B cell (primary cell): ENCODE results near the gene DMAC2. TPM values are rescaled to one million over a fixed set of nuclear protein-coding genes. Genes with fewer than 3 reads are reported as not detected.
"Not testable (repeated sequence)": the region's sequence is repeated elsewhere in the genome, so short reads cannot be mapped to it uniquely, and the experiment has no call there.

Experiments
- ATAC-seq: fragments of 200-7000 bp; cut with Tn5 transposase; one replicate; pipeline ENCODE4 v1.10.0; 2021; ENCODE audit warnings: low read depth, mild to moderate bottlenecking, moderate number of reproducible peaks, moderate library complexity
- CTCF ChIA-PET: fragments of 350-600 bp; sonication (Branson Sonifier 250); formaldehyde crosslinking; loops from one replicate; lab custom pipeline; 2021; ENCODE audit warnings: antibody characterized with exemption, inconsistent platforms; lab: Charles Lee
- POLR2A ChIA-PET: fragments of 350-600 bp; sonication (Branson Sonifier 250); formaldehyde crosslinking; loops from one replicate; lab custom pipeline; 2021; ENCODE audit warnings: antibody characterized with exemption; lab: Charles Lee
- DNase-seq: peaks from one replicate; pipeline ENCODE4 v3.0.0; 2013
- H2AFZ ChIP-seq: 2 replicates; pipeline ENCODE4 v1.6.1; 2012; ENCODE audit warnings: mild to moderate bottlenecking, low read depth, low read length; ENCODE audit not compliant: insufficient read depth, poor library complexity, severe bottlenecking
- H3K27ac ChIP-seq, 2 donors: 1 replicate in 1 of 2; 2 replicates in 1 of 2; pipeline ENCODE4 v1.5.1; 2012 to 2013; ENCODE audit warnings: low read length in 2 of 2, mild to moderate bottlenecking in 2 of 2, moderate library complexity in 1 of 2
- H3K27me3 ChIP-seq, 4 experiments: fragments of 200-600 bp in 1 of 4; sonication (generic) in 1 of 4; replicated peaks in 1 of 4; 1 replicate in 2 of 4; 2 replicates in 2 of 4; pipeline versions ENCODE4 v1.6.1 to v1.7.0; 2013 to 2016; ENCODE audit warnings: low read length in 3 of 4, mild to moderate bottlenecking in 2 of 4, mixed read lengths in 1 of 4, moderate library complexity in 1 of 4; ENCODE audit not compliant: insufficient read depth in 4 of 4, control insufficient read depth in 3 of 4; ENCODE audit errors: control extremely low read depth in 1 of 4
- H3K36me3 ChIP-seq, 2 experiments: replicated peaks in 1 of 2; 1 replicate in 1 of 2; 2 replicates in 1 of 2; pipeline versions ENCODE4 v1.6.1 to v1.7.1; 2013; ENCODE audit warnings: low read length in 1 of 2; ENCODE audit not compliant: insufficient read depth in 2 of 2, control insufficient read depth in 1 of 2; ENCODE audit errors: control extremely low read depth in 1 of 2, extremely low read depth in 1 of 2
- H3K4me1 ChIP-seq, 2 donors: fragments of 200-600 bp in 1 of 2; sonication (generic) in 1 of 2; 1 replicate in 1 of 2; 2 replicates in 1 of 2; pipeline versions ENCODE4 v1.5.1 to v1.6.1; 2013 to 2017; ENCODE audit warnings: low read length in 2 of 2; ENCODE audit not compliant: control insufficient read depth in 2 of 2, insufficient read depth in 2 of 2
- H3K4me2 ChIP-seq: replicated peaks from 2 replicates; pipeline ENCODE3; 2012; ENCODE audit warnings: mild to moderate bottlenecking, low read depth, low read length; ENCODE audit not compliant: poor library complexity, severe bottlenecking
- H3K4me3 ChIP-seq, 5 experiments: fragments of 200-600 bp in 1 of 5; sonication (generic) in 1 of 5; 1 replicate in 3 of 5; 2 replicates in 2 of 5; pipeline versions ENCODE4 v1.5.1 to v1.7.0; 2011 to 2016; ENCODE audit warnings: low read length in 4 of 5, mild to moderate bottlenecking in 4 of 5, low read depth in 2 of 5, control low read depth in 1 of 5, moderate library complexity in 1 of 5; ENCODE audit not compliant: insufficient read depth in 1 of 5; ENCODE audit errors: control extremely low read depth in 1 of 5, extremely low read depth in 1 of 5
- H3K79me2 ChIP-seq: fragments of 200-600 bp; sonication (generic); one replicate; pipeline ENCODE4 v1.6.0; 2016; ENCODE audit warnings: low read length; ENCODE audit not compliant: control insufficient read depth, insufficient read depth
- H3K9ac ChIP-seq: fragments of 200-600 bp; sonication (generic); 2 replicates; pipeline ENCODE4 v1.6.1; 2017; ENCODE audit warnings: mild to moderate bottlenecking, low read length, moderate library complexity
- H3K9me3 ChIP-seq, 3 donors: one replicate each; pipeline versions ENCODE4 v1.6.1 to v1.7.1; 2013; ENCODE audit warnings: low read length in 2 of 3; ENCODE audit not compliant: control insufficient read depth in 2 of 3, insufficient read depth in 1 of 3; ENCODE audit errors: control extremely low read depth in 1 of 3
- H4K20me1 ChIP-seq: 2 replicates; pipeline ENCODE4 v1.6.0; 2012; ENCODE audit warnings: mild to moderate bottlenecking, low read length; ENCODE audit not compliant: insufficient read depth, control insufficient read depth, poor library complexity, severe bottlenecking
- H3K27ac Mint-ChIP-seq: one replicate; pipeline ENCODE4 v1.8.0; 2021; ENCODE audit warnings: mixed read lengths
- H3K27me3 Mint-ChIP-seq: one replicate; pipeline ENCODE4 v1.8.0; 2021; ENCODE audit warnings: mixed read lengths
- H3K4me1 Mint-ChIP-seq: one replicate; pipeline ENCODE4 v1.8.0; 2021; ENCODE audit warnings: mixed read lengths
- H3K4me3 Mint-ChIP-seq: one replicate; pipeline ENCODE4 v1.8.0; 2021; ENCODE audit warnings: mixed read lengths
- H3K9me3 Mint-ChIP-seq: one replicate; pipeline ENCODE4 v1.8.0; 2022; ENCODE audit warnings: mixed read lengths; ENCODE audit not compliant: insufficient read depth
- EZH2 ChIP-seq: IDR thresholded peaks from 2 replicates; pipeline ENCODE4 v1.6.1; 2012; ENCODE audit warnings: borderline replicate concordance, low read depth, mild to moderate bottlenecking, moderate library complexity, low read length; ENCODE audit not compliant: insufficient read depth, poor library complexity, severe bottlenecking
- WGBS: methylation state at CpG from one replicate; pipeline ENCODE4 v1.1.5; 2013; ENCODE audit warnings: missing lambda C conversion rate; ENCODE audit not compliant: insufficient coverage; 5-methylcytosine and 5-hydroxymethylcytosine counted together
- intact Hi-C: fragments of 100-400 bp; cut with micrococcal nuclease; formaldehyde crosslinking; loops from one replicate; pipeline ENCODE4 v1.10.0; 2022
- polyA plus RNA-seq: library from polyadenylated mRNA; depleted of rRNA; stranded (reverse); fragments of >200 nt; gene quantifications from 2 replicates; pipeline ENCODE4 v1.2.3, GENCODE V29; 2012
- total RNA-seq, 2 donors: library from RNA; stranded (reverse); fragments of 120-200 nt in 1 of 2; gene quantifications; 1 replicate in 1 of 2; 2 replicates in 1 of 2; pipeline versions ENCODE4 v1.2.3 to v1.2.4, GENCODE V29; 2013 to 2022
- TF ChIP-seq, protein P1 (sequence below): fragments of 200-600 bp; IDR thresholded peaks from one replicate; pipeline ENCODE4 v1.8.0; 2022; ENCODE audit warnings: antibody characterized with exemption, mild to moderate bottlenecking

Gene DMAC2
- total and polyA plus RNA-seq, 2 donors (not counting 1 experiment from before 2014, with no cell fraction given), result 31.8 to 41.7 TPM

DNA sequence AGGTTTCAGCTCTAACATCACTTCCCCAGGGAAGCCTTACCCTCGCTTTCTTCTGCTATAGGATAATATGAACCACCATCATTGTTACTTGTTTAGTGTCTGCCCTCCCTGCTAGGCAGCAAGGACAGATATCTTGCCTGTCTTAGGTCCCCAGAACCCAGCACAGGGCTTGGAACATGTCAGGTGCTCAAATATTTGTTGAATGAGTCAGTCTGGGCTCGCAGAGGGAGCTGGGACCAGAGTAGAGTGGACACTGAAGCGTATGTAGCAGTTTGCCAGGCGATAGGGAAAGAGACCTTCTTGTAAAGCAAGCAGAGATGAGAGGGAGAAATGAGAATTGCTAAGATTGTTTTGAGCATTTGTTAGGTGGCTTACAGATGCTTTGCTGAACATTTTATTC lies 30.4 kb downstream of the DMAC2 start:
- no peak overlapping the region for H3K4me3 ChIP-seq
- no peak overlapping the region for H3K9ac ChIP-seq
- H3K4me2 ChIP-seq, result no peak overlapping the region
- TF ChIP-seq, protein P1, sequence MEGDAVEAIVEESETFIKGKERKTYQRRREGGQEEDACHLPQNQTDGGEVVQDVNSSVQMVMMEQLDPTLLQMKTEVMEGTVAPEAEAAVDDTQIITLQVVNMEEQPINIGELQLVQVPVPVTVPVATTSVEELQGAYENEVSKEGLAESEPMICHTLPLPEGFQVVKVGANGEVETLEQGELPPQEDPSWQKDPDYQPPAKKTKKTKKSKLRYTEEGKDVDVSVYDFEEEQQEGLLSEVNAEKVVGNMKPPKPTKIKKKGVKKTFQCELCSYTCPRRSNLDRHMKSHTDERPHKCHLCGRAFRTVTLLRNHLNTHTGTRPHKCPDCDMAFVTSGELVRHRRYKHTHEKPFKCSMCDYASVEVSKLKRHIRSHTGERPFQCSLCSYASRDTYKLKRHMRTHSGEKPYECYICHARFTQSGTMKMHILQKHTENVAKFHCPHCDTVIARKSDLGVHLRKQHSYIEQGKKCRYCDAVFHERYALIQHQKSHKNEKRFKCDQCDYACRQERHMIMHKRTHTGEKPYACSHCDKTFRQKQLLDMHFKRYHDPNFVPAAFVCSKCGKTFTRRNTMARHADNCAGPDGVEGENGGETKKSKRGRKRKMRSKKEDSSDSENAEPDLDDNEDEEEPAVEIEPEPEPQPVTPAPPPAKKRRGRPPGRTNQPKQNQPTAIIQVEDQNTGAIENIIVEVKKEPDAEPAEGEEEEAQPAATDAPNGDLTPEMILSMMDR, result no peak
- TF ChIP-seq EZH2, result no peak
- peaks cover 6 to 9% of the 10 kb centered on the region in 2 donors for H3K4me1 ChIP-seq
- CTCF ChIA-PET, result interaction anchor here (0.6 to 1.2 kb wide), 2 partner anchors 154 to 1063 kb away, joined by 3 read pairs; no protein-coding TSS in a partner anchor
- Mint-ChIP-seq H3K27ac (no peak overlapping the region), H3K4me3 (no peak overlapping the region), H3K27me3 (no peaks in the 10 kb centered on the region), H3K9me3 (no peaks in the 10 kb centered on the region), H3K4me1 (peaks cover 18% of the 10 kb centered on the region)
- POLR2A ChIA-PET, result no interaction called here
- H2AFZ ChIP-seq, result no peak overlapping the region
- DNase-seq (no peak), ATAC-seq (no peak)
- H3K27ac ChIP-seq, result no peak overlapping the region
- peaks cover 28% of the 10 kb centered on the region for H3K79me2 ChIP-seq
- WGBS, result 93% methylated on average over 4 of the region's 4 CpGs
- intact Hi-C loops, result no loop called here
- peaks cover 0 to 30% of the 10 kb centered on the region in 2 experiments for H3K36me3 ChIP-seq
- H3K9me3 ChIP-seq, result no peaks in the 10 kb centered on the region
- no peaks in the 10 kb centered on the region for H3K27me3 ChIP-seq
- H4K20me1 ChIP-seq, result no peaks in the 10 kb centered on the region

DNA sequence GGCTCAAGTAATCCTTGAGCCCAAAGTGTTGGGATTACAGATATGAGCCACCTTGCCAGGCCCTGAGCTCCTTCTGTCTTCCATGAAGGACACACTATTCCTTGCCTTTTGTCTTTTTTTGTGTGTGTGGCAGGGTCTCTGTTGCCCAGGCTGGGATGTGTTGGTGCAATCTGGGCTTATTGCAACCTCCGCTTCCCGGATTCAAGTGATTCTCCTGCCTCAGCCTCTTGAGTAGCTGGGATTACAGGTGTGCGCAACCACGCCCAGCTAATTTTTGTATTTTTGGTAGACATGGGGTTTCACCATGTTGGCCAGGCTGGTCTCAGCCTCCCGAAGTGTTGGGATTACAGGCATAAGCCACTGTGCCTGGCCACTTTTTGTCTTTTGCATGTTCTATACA lies 30.9 kb downstream of the DMAC2 start:
- peaks cover 18% of the 10 kb centered on the region for H3K4me1 Mint-ChIP-seq
- H3K9ac ChIP-seq, H3K4me1 ChIP-seq, H3K27me3 ChIP-seq, H3K9me3 ChIP-seq, intact Hi-C loops, POLR2A ChIA-PET, H2AFZ ChIP-seq, H3K4me3 Mint-ChIP-seq, DNase-seq, H3K27me3 Mint-ChIP-seq, H4K20me1 ChIP-seq, H3K4me3 ChIP-seq, H3K4me2 ChIP-seq, H3K9me3 Mint-ChIP-seq, H3K27ac ChIP-seq, ATAC-seq, H3K27ac Mint-ChIP-seq: not testable (repeated sequence)
- H3K79me2 ChIP-seq, result peaks cover 28% of the 10 kb centered on the region
- CTCF ChIA-PET, result interaction anchor here (0.6 to 1.2 kb wide), 2 partner anchors 155 to 1063 kb away, joined by 3 read pairs; no protein-coding TSS in a partner anchor
- 98% methylated on average over 5 of the region's 5 CpGs for WGBS
- peaks cover 0 to 25% of the 10 kb centered on the region in 2 experiments for H3K36me3 ChIP-seq
